WTC11 (cell line): ENCODE data around the gene CDH12. TPM values are rescaled to one million over a fixed set of nuclear protein-coding genes. Genes with fewer than 3 reads are reported as not detected.
"Not testable (repeated sequence)": the region's sequence is repeated elsewhere in the genome, so short reads cannot be mapped to it uniquely, and the experiment has no call there.

Experiments
- ATAC-seq: fragments of 200-7000 bp; cut with Tn5 transposase; 2 replicates; pipeline ENCODE4 v1.10.0; 2021; ENCODE audit warnings: mild to moderate bottlenecking, moderate library complexity
- CTCF ChIA-PET: fragments of 300-600 bp; sonication (Branson Sonifier 250); formaldehyde crosslinking; loops from one replicate; lab custom pipeline; 2021; ENCODE audit warnings: antibody characterized with exemption; lab: Charles Lee
- POLR2A ChIA-PET: fragments of 350-600 bp; sonication (Branson Sonifier 250); formaldehyde crosslinking; loops from one replicate; lab custom pipeline; 2021; ENCODE audit warnings: antibody characterized with exemption; lab: Charles Lee
- DNase-seq: peaks from one replicate; pipeline ENCODE4 v3.0.0; 2021; ENCODE audit warnings: low spot score
- H3K27ac Mint-ChIP-seq: 2 replicates; pipeline ENCODE4 v1.8.0; 2021; ENCODE audit warnings: mixed read lengths
- H3K27me3 Mint-ChIP-seq: 2 replicates; pipeline ENCODE4 v1.8.0; 2021; ENCODE audit warnings: low read depth, mild to moderate bottlenecking, moderate library complexity, mixed read lengths
- H3K36me3 Mint-ChIP-seq: 2 replicates; pipeline ENCODE4 v1.8.0; 2021; ENCODE audit warnings: mixed read lengths
- H3K4me1 Mint-ChIP-seq: 2 replicates; pipeline ENCODE4 v1.8.0; 2022; ENCODE audit warnings: mixed read lengths
- H3K4me3 Mint-ChIP-seq: 2 replicates; pipeline ENCODE4 v1.8.0; 2021; ENCODE audit warnings: mild to moderate bottlenecking, moderate library complexity, mixed read lengths
- H3K9me3 Mint-ChIP-seq: 2 replicates; pipeline ENCODE4 v1.8.0; 2021; ENCODE audit warnings: mixed read lengths
- CBFB ChIP-seq: sonication (generic); formaldehyde crosslinking; IDR thresholded peaks from 2 replicates; pipeline ENCODE4 v1.8.1; 2022; ENCODE audit warnings: mild to moderate bottlenecking, low read depth, missing genetic modification reagents
- EMX1 ChIP-seq: fragments of 250-450 bp; sonication (Bioruptor Pico); IDR thresholded peaks from 2 replicates; pipeline ENCODE4 v1.8.0; 2021; ENCODE audit warnings: mild to moderate bottlenecking
- GTF2I ChIP-seq: fragments of 250-450 bp; sonication (Bioruptor Pico); conservative IDR thresholded peaks from 2 replicates; pipeline ENCODE4 v1.4.0; 2021; ENCODE audit warnings: mild to moderate bottlenecking
- MYBL2 ChIP-seq: sonication (generic); formaldehyde crosslinking; IDR thresholded peaks from 2 replicates; pipeline ENCODE4 v1.8.1; 2023; ENCODE audit warnings: mild to moderate bottlenecking, moderate library complexity, missing genetic modification reagents
- SOX15 ChIP-seq: fragments of 250-450 bp; sonication (Bioruptor Pico); IDR thresholded peaks from 2 replicates; pipeline ENCODE4 v1.9.0; 2021; ENCODE audit warnings: mild to moderate bottlenecking
- ZNF232 ChIP-seq: sonication (generic); formaldehyde crosslinking; IDR thresholded peaks from 2 replicates; pipeline ENCODE4 v1.8.0; 2022; ENCODE audit warnings: mild to moderate bottlenecking, missing genetic modification reagents
- ZNF671 ChIP-seq: fragments of 250-450 bp; sonication (Bioruptor Pico); IDR thresholded peaks from 2 replicates; pipeline ENCODE4 v1.8.0; 2021; ENCODE audit warnings: mild to moderate bottlenecking
- total RNA-seq: library from RNA; stranded (reverse); gene quantifications from 3 replicates; pipeline ENCODE4 v1.2.3, GENCODE V29; 2021
- TF ChIP-seq, protein P1 (sequence below): sonication (generic); formaldehyde crosslinking; IDR thresholded peaks from 2 replicates; pipeline ENCODE4 v1.8.1; 2022; ENCODE audit warnings: low read depth, mild to moderate bottlenecking, moderate library complexity, missing genetic modification reagents, borderline replicate concordance
- TF ChIP-seq, protein P2 (sequence below): fragments of 200-600 bp; IDR thresholded peaks from 2 replicates; pipeline ENCODE4 v1.8.0; 2022; ENCODE audit warnings: antibody characterized with exemption
- TF ChIP-seq, protein P3 (sequence below): fragments of 250-450 bp; sonication (Bioruptor Pico); IDR thresholded peaks from 2 replicates; pipeline ENCODE4 v1.9.0; 2021; ENCODE audit warnings: moderate library complexity, mild to moderate bottlenecking, inconsistent platforms, borderline replicate concordance

Gene CDH12
- total RNA-seq, 1 experiment from 2014 or later = not detected

DNA sequence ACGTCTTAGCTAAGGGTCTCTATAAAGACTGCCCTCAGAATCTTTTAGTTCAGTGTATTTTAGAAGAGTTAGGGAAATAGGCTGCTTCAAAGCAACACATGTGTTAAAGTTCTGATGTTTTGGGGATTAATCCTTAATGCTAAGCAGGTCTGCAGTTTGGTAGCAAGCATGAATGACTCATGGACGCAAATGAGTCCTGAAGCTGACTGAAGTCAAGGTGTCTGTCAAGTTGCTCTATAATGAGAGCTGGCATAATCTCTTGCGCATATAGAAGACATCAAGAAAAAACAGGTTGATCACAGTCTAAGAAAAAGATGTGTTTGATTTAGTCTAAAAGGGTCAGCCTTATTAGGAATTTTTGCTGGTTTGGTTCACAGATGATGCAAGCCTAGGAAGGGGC, 630.1 kb downstream of the CDH12 start (continued):
- TF ChIP-seq SOX15 = no peak
- no peak for TF ChIP-seq GTF2I (CRISPR knock-in tag)
- TF ChIP-seq MYBL2 = no peak
- no peak for TF ChIP-seq ZNF232
- no peak for TF ChIP-seq CBFB (CRISPR knock-in tag)
- TF ChIP-seq, protein P1, sequence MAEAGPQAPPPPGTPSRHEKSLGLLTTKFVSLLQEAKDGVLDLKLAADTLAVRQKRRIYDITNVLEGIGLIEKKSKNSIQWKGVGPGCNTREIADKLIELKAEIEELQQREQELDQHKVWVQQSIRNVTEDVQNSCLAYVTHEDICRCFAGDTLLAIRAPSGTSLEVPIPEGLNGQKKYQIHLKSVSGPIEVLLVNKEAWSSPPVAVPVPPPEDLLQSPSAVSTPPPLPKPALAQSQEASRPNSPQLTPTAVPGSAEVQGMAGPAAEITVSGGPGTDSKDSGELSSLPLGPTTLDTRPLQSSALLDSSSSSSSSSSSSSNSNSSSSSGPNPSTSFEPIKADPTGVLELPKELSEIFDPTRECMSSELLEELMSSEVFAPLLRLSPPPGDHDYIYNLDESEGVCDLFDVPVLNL (CRISPR knock-in tag) = no peak
- TF ChIP-seq, protein P2, sequence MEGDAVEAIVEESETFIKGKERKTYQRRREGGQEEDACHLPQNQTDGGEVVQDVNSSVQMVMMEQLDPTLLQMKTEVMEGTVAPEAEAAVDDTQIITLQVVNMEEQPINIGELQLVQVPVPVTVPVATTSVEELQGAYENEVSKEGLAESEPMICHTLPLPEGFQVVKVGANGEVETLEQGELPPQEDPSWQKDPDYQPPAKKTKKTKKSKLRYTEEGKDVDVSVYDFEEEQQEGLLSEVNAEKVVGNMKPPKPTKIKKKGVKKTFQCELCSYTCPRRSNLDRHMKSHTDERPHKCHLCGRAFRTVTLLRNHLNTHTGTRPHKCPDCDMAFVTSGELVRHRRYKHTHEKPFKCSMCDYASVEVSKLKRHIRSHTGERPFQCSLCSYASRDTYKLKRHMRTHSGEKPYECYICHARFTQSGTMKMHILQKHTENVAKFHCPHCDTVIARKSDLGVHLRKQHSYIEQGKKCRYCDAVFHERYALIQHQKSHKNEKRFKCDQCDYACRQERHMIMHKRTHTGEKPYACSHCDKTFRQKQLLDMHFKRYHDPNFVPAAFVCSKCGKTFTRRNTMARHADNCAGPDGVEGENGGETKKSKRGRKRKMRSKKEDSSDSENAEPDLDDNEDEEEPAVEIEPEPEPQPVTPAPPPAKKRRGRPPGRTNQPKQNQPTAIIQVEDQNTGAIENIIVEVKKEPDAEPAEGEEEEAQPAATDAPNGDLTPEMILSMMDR = no peak
- no peak for TF ChIP-seq ZNF671
- no peak for TF ChIP-seq EMX1 (CRISPR knock-in tag)
- TF ChIP-seq, protein P3, sequence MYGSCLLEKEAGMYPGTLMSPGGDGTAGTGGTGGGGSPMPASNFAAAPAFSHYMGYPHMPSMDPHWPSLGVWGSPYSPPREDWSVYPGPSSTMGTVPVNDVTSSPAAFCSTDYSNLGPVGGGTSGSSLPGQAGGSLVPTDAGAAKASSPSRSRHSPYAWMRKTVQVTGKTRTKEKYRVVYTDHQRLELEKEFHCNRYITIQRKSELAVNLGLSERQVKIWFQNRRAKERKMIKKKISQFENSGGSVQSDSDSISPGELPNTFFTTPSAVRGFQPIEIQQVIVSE = no peak

DNA sequence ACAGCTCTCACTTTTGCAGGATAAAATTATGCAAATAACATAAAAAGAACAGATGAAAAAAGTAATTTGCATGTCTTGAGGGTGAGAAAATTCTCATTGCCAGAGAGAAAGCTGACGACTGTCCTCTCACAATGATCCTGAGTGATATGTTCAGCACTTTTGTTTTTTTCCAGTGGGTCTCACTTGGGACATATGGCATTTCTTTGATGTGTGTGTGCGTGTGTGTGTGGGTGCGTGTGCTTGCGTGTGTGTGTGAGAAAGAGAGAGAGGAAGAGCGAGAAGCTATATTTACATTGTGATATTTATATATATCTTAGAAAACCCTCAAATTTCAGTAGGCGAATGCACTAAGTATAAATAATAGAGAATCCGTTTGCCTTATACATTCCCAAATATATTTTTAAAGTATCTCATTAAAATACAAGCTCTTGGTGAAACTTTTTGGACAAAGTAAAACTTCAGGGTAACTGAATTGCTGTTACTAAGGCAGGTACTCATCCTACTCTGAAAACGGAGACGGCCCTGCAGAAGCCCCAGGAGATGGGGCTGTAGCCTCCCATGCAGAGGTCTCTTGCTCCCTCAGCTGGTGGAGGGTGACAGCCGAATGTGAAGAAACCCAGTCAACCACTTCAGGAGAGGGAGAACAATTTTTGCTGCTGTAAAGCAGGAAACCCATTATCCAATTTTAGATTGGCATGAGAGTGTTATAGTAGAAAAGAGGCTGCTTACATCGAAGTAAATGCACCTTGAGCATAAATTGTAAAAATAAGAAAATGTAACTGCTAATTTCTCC, 639.2 kb downstream of the CDH12 start:
- CTCF ChIA-PET, POLR2A ChIA-PET, H3K9me3 Mint-ChIP-seq, H3K27ac Mint-ChIP-seq, H3K4me3 Mint-ChIP-seq, H3K27me3 Mint-ChIP-seq, H3K36me3 Mint-ChIP-seq: not testable (repeated sequence)
- peaks cover 13% of the 10 kb centered on the region for H3K4me1 Mint-ChIP-seq
- DNase-seq (peak; percentile 57), ATAC-seq (peak; percentile 99)

DNA sequence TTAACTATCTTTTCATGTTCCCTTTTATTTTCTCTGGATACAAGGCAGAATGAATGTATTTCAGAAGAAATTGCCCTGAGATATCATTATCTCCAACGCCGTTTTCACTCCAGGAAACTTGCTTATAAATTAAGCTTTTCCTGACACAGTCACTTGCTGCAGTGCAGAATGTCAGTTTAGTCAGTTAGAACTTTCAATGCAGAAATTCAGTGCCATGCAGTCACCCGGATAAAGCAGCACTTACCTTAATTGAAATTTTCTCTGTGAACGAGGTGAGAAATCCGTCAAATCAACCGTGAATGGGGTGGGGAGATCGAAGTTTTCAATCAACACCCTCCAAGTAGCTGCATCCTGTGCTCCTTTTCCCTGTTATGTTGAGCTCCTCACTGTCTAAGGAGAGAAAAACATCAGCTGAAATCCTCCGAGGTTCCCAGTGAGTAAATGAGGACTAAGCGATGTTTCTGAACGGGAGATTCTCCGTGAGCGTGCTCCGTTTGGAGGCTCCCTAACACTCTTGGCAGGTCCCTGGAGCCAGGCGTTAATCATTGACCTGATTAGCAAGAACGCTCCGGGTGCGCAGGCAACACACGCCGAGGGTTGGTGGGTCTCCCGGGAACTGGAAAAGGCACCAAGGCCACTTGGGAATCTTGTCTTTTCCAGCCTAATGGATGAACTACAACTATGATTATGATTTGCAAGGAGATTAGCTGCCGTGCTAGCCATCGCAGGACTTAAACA, 640.7 kb downstream of the CDH12 start:
- CTCF ChIA-PET, POLR2A ChIA-PET, H3K27me3 Mint-ChIP-seq, H3K4me3 Mint-ChIP-seq, H3K36me3 Mint-ChIP-seq, H3K9me3 Mint-ChIP-seq, H3K27ac Mint-ChIP-seq, DNase-seq: not testable (repeated sequence)
- H3K4me1 Mint-ChIP-seq = peaks cover 15% of the 10 kb centered on the region
- peak; percentile 59 for ATAC-seq

DNA sequence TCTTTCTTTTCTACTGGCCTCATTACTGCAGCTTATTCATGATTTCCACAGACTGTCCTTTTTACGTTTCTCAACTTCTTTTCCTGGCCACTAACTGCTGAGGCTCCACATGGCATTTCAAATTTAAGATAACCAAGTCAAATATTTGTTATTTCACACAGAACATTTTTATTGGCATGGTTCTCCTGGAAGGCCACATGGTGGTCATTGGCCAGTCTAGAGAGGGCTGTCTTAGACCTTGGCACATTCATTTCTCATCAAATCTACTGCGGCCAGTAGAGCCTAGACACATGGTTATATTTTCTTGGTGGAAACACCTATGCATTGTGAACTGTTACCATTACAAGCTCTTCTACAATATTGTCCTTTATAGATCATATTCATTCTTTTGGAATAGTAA, 644.7 kb downstream of the CDH12 start:
- H3K4me3 Mint-ChIP-seq, H3K27ac Mint-ChIP-seq, H3K36me3 Mint-ChIP-seq, H3K9me3 Mint-ChIP-seq, DNase-seq, POLR2A ChIA-PET, CTCF ChIA-PET, H3K27me3 Mint-ChIP-seq, ATAC-seq: not testable (repeated sequence)
- H3K4me1 Mint-ChIP-seq = peaks cover 14% of the 10 kb centered on the region

DNA sequence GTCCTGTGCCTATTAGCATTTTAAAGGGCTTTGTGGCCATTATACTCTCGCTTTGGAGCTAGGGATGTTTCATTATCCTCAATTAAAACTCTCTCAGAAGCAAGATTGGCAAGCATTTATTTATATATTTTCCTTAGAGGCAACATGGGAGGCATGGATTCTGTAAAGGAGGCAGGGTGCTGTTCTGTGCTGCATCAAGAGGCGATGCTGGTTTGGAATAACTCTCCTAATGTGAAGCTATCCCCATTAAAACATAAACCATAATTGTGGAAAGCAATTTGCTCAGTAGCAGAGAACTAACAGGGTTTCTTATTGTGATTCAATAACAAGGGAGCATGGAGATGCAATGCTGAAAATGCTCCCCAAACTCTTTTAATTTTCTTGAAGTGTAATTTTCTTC, 664.5 kb downstream of the CDH12 start:
- H3K36me3 Mint-ChIP-seq, ATAC-seq, H3K27me3 Mint-ChIP-seq, H3K27ac Mint-ChIP-seq, H3K9me3 Mint-ChIP-seq, CTCF ChIA-PET, POLR2A ChIA-PET, DNase-seq, H3K4me3 Mint-ChIP-seq: not testable (repeated sequence)
- H3K4me1 Mint-ChIP-seq = peaks cover 33% of the 10 kb centered on the region

DNA sequence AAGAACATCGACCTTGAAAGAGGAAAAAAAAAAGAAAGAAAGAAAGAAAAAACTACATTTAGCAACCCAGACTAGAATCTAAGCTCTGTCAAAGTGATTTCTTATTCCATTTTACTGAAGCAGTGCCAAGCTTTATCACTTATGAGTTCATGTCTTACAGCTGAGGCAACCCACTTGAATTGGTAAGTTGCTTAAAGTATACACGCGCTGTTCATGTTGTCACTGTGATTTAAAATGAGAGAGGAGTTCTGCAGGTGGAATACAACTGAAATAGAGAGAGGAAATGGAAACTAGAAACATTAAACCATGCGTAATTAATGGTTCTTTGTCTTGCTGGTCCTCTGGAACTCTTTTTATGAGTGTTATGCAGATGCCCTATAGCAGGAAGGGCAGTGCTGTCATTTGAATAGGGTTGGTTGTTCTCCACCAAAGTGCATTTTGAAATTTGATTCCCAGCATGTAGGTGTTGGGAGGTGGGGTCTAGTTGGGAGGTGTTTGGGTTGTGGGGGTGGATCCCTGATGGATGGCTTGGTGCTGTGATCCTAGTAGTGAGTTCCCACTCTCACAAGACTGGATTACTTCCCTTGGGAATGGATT, 665.4 kb downstream of the CDH12 start:
- H3K36me3 Mint-ChIP-seq, H3K9me3 Mint-ChIP-seq, POLR2A ChIA-PET, DNase-seq, CTCF ChIA-PET, H3K27me3 Mint-ChIP-seq: not testable (repeated sequence)
- H3K4me1 Mint-ChIP-seq = peaks cover 33% of the 10 kb centered on the region
- ATAC-seq = peak; percentile 98
- peak overlapping the region; percentile 27 for H3K4me3 Mint-ChIP-seq
- H3K27ac Mint-ChIP-seq = peak overlapping the region; percentile 10; the same call in 1 of the 2 replicates

DNA sequence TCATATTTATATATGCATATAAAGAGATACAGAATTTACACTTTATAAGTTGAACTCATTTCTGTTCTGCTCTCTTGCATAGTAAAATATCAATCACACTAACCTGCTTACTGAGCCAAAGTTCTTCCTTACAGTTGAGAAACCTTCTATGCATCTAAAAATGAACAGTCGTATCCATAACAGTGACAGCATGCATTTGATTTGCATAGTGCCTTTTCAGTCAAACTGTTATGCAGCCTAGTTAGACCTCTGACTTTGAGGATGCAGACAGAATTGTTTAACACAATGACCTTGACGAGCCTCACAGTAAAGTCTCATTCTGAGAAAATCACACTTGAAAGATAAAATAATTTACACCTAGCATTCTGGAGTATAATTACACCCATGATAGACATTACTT, 683.9 kb downstream of the CDH12 start:
- H3K27me3 Mint-ChIP-seq, H3K9me3 Mint-ChIP-seq, H3K27ac Mint-ChIP-seq, ATAC-seq, DNase-seq, H3K36me3 Mint-ChIP-seq, H3K4me3 Mint-ChIP-seq, CTCF ChIA-PET, POLR2A ChIA-PET: not testable (repeated sequence)
- peaks cover 33% of the 10 kb centered on the region for H3K4me1 Mint-ChIP-seq

DNA sequence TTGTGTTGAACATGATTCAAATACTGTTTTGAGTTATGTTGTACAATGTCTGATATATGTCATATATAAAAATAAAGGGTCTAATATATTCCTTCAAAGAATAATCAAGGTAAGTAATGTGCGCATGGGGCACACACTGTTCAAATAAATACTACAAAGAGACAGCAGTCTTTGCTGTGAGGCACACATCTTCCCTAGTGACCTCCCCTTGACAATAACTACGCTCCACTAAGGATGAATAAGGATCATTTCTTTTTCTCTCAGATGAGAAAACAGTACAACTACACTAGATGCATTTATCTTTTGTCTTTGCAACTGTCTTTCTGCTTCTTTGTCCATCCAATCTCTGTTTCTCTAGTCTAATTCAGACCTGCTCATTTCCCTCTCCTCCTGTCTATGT, 684.4 kb downstream of the CDH12 start:
- CTCF ChIA-PET, ATAC-seq, DNase-seq, H3K27ac Mint-ChIP-seq, POLR2A ChIA-PET, H3K4me3 Mint-ChIP-seq, H3K9me3 Mint-ChIP-seq, H3K36me3 Mint-ChIP-seq, H3K27me3 Mint-ChIP-seq: not testable (repeated sequence)
- peaks cover 36% of the 10 kb centered on the region for H3K4me1 Mint-ChIP-seq

DNA sequence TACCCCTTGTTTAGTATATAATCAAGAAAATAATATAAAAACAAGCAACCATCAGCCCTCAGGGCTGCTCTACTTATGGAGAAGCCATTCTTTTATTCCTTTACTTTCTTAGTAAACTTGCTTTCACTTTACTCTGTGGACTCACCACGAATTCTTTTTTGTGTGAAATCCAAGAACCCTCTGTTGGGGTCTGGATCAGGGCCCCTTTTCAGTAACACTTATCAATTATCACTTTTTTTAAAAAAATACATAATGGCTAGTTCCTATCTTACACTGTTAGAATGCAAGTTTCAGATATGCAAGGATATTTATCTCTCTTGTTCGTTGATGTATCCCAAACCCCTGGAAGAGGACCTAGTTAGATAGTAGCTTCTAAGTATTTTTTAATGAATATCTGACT, 687.2 kb downstream of the CDH12 start:
- POLR2A ChIA-PET, H3K36me3 Mint-ChIP-seq, CTCF ChIA-PET, H3K27ac Mint-ChIP-seq, ATAC-seq, H3K4me3 Mint-ChIP-seq, H3K27me3 Mint-ChIP-seq, DNase-seq: not testable (repeated sequence)
- Mint-ChIP-seq H3K4me1 (peaks cover 22% of the 10 kb centered on the region), H3K9me3 (peaks cover 13% of the 10 kb centered on the region)
